SH-SY5Y (cell line): Measurements from ENCODE around the gene ZCCHC14.

Source experiments
- GATA2 ChIP-seq: IDR thresholded peaks from 2 replicates; pipeline ENCODE4 v1.6.1; 2011; ENCODE audit warnings: mild to moderate bottlenecking, low read depth, low read length
- GATA3 ChIP-seq: IDR thresholded peaks from 2 replicates; pipeline ENCODE4 v1.6.1; 2011; ENCODE audit warnings: low read depth, mild to moderate bottlenecking, low read length, moderate library complexity

- TF ChIP-seq GATA2 = no peak
- TF ChIP-seq GATA3 = no peak
Measured at GRCh38 chr16:87417528-87417910, 75.3 kb downstream of the ZCCHC14 start.
